Stimulated activated CD4-positive, alpha-beta T cell treated with anti-CD3 and anti-CD28 coated beads, Interleukin-1b, Interleukin-23, amount 100 ng/mL, for 48 hours (primary cell): Measurements from ENCODE around the gene SYNPO2L.
A peak's percentile ranks its signal among the peaks of the same experiment; 100 is the strongest.
"Not testable (repeated sequence)": the region's sequence is repeated elsewhere in the genome, so short reads cannot be mapped to it uniquely, and the experiment has no call there.

Source experiments
- DNase-seq: peaks from one replicate; pipeline ENCODE4 v3.0.0-alpha.2; 2020

Gene SYNPO2L

GRCh38 chr10:73648975-73649829 lies 6.6 kb downstream of the SYNPO2L start:
- DNase-seq = no peak

GRCh38 chr10:73647875-73648651 lies 7.8 kb downstream of the SYNPO2L start:
- no peak for DNase-seq

GRCh38 chr10:73647211-73647874 lies 8.5 kb downstream of the SYNPO2L start:
- peak; percentile 17 for DNase-seq

GRCh38 chr10:73646598-73647041 lies 9.2 kb downstream of the SYNPO2L start:
- DNase-seq = no peak

- no peak for DNase-seq
Measured at GRCh38 chr10:73645251-73645650, 10.6 kb downstream of the SYNPO2L start.

DNA sequence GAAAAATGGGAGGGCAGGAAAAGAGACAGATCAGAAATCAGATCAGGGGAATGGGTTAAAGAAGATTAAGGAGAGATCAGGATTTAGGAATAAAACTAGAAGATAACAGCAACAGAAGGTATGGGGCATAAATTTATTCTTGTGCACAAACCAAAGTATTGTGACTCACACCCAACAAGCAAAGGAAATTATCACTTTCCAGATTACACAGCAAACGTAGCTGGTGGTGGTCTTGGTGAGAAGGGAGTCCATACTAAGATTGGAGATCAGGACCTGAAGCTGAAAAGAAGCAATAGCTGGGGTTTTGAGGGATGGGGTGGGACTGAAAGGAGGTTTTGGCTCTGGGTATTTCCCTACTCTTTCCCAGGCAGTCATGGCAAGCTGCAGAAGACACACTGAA lies 11.1 kb downstream of the SYNPO2L start:
- DNase-seq = no peak

DNA sequence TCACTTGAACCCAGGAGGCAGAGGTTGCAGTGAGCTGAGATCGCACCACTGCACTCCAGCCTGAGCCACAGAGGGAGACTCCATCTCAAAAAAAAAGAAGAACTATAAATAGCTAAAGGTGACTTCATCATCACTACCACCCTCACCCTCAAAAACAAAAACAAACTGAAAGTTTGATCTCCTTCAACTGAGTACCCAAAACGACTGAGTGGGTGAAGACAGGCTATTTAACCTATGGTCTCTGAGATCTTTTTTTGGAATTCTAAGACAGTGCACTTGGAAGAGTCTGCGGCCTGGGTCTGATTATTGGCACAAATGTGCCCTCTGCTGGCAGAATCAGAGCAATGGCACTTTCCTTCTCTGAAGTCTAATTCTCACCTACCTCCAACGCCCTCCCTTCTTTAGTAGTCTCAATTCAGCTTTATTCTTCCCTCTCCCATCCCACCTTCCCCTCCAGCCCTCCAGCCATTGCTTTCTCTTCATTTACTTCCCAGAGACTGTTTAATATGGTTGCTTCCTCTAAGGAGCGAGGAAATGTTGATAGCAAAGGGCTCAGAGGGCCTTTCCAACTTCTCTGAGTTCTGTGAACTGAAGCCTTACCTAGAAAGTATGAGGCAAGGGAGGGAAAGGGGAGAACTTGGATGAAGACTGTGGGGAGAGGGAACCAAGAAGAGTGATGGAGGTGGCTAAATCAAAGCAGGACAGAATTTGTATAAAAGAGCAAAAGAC lies 11.7 kb downstream of the SYNPO2L start:
- peak; percentile 22 for DNase-seq

DNA sequence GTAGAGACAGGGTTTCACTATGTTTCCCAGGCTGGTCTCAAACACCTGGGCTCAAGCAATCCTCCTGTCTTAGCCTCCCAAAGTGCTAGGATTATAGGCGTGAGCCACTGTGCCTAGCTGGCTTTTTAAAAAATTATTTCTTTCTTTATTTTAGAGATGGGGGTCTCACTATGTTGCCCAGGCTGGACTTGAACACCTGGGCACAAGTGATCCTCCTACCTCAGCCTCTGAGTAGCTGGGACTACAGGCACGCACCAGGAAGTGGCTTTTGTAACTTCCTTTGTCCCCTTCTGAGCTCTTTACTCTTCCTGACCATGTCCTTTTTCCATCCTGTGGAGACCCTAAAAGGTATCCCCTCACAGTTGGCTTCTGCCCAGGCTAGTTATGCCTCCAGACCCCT lies 12.5 kb downstream of the SYNPO2L start:
- no peak for DNase-seq

DNA sequence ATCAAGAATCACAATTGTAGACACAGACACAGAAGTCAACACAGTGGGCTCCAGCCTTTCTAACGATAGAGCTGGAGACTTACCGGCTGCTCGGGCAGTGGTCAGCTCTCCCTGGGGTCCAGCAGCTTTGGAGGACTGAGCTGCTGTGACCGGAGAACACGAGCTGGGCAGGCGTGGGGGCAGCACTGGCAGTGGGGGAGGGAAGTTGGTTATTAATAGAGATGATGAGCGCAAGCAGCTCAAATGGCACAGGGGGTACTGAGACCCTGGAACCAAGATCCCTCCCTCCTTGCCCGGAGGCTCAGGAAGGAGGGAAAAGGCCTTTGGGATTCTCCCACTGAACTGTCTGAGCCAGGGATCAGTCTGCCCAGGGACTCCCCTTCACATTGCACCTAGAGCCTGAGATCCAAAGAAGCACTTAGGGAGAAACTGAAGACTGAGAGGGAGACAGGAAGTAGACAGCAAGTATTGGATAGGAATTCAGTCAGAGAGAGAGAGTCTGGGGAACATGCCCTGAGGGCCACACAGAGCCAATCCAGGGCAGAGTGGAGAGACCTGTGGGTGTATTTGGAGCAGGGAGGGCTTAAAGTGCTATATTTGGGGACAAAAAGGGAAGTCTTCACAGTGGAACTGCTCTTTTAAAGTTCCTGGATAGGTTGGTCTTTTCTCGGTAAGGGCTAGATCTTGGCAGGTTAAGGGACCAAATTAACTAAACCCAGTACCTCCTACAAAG lies 14.3 kb downstream of the SYNPO2L start, which contains the start of gene MYOZ1:
TSS of gene MYOZ1 (minus strand) at position 147 of the 733 bp plus-strand sequence. CDS start 1,457 bp downstream, outside the sequence.
- no peak for DNase-seq

GRCh38 chr10:73639286-73639685 lies 16.5 kb downstream of the SYNPO2L start:
- no peak for DNase-seq

GRCh38 chr10:73635781-73636180 lies 20.0 kb downstream of the SYNPO2L start:
- no peak for DNase-seq

DNA sequence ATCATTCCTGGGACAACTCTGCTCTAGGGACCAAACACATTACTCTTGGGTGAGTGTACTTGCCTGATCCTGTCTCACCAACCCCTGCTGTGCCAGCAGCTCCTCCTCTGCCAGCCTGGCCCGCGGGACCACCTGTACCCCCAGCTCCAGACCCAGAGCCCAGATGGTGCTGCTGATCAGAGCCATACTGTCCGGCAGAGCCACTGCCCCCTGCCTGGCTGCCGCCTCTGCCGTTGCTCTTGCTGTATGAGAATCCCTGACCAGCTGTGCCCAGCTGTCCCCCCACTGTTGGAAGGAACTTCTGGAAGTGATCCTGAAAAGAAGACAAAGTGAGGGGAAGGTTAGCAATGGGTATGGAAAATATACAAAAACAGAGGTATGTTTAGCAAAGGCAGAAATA lies 21.4 kb downstream of the SYNPO2L start:
- DNase-seq = no peak

DNA sequence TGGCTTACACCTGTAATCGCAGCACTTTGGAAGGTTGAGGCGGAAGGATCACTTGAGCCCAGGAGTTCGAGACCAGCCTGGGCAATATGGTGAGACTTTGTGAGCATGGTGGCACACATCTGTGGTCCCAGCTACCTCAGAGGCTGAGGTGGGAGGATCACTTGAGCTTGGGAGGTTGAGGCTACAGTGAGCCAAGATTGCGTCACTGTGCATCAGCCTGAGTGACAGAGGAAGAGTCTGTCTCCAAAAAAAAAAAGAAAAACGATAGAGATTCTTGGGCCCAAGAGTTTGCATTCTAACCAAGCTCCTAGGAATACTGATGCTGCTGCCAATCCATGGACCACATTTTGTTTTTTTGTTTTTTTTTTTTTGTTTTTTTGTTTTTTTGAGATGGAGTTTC lies 26.7 kb downstream of the SYNPO2L start:
- no peak for DNase-seq

- DNase-seq = no peak
Measured at GRCh38 chr10:73628405-73628804, 27.4 kb downstream of the SYNPO2L start.

GRCh38 chr10:73627300-73627699 lies 28.5 kb downstream of the SYNPO2L start:
- no peak for DNase-seq

DNA sequence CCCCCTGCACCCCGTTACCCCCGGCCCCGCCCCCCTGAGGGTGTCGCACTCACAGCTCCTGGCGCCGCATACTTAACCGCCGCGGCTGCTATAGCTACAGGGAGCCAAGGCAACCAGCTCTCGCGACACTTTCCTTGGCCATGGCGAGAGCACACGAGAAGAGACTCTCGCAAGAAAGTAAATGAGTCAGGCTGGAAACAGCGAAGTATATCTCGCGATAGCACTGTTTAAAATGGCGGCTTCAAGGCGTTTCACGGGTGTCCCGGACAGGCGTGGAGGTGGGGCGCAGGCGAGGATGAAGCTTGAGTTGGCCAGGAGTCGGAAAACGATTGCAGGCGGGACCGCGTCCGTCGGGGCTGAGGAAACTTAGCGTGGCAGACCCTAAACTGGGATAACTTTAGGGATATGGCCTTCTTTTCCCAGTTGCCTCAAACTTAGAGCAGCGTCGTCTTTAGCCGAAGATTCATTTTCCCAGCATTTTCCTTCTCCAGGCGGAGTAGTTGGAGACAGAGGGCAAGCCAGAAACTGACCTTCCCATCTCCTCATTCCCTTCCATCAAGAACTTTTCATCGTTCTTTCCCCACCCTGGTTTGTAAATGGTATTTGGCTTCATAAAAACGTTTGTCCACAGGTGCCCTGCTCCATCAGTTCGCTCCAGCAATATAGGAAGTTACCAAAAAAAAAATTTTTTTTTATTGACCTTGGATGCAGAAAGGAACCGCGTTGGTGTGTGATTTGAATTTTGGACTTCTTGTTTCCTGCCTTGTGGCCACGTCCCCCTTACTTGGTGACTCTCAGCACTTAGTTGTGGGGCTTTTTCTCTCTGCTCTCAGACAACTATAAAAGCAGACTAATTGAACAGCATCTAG lies 29.7 kb downstream of the SYNPO2L start:
- peak; percentile 94 for DNase-seq

GRCh38 chr10:73625004-73625883 lies 30.6 kb downstream of the SYNPO2L start:
- no peak for DNase-seq

DNA sequence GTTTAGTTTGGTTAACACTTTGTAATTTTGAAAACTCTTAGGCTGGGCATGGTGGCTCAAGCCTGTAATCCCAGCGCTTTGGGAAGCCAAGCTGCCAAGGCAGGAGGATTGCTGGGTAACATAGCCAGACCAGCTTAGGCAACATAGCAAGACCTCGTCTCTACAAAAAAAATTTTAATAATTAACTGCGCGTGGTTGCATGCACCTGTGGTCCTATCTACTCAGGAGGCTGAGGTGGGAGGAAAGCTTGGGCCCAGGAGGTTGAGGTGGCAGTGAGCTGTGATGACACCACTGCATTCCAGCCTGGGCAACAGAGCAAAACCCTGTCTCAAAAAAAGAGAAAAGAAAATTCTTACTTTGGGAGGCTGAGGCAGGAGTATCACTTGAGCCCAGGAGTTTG lies 32.8 kb downstream of the SYNPO2L start:
- DNase-seq = no peak

DNA sequence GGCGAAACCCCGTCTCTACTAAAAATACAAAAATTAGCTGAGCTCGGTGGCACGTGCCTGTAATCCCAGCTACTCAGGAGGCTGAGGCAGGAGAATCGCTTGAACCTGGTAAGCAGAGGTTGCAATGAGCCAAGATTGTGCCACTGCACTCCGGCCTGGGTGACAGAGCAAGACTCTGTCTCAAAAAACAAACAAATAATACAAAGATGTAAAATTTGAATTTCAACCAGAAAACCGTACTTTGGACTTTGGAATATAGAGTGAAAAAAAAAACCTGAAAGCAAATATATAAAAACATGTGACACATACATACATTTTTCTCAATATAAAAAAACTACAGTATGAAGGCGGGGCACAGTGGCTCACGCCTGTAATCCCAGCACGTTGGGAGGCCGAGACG lies 34.9 kb downstream of the SYNPO2L start:
- DNase-seq = not testable (repeated sequence)

- not testable (repeated sequence) for DNase-seq
Measured at GRCh38 chr10:73617143-73617542, 38.7 kb downstream of the SYNPO2L start.
